LHCN-M2 (cell line): ENCODE results near the gene JOSD1. TPM values are rescaled to one million over a fixed set of nuclear protein-coding genes. Genes with fewer than 3 reads are reported as not detected.

ENCODE experiments used
- total RNA-seq: library from RNA; depleted of rRNA; stranded (reverse); fragments of >200 nt; gene quantifications from 2 replicates; pipeline ENCODE4 v1.2.3, GENCODE V29; 2014; rRNA removed

Gene JOSD1
- total RNA-seq, 1 experiment from 2014 or later: 65.0 TPM

Other genes starting within 250 kb of the JOSD1 start
- not detected in 2 replicates for gene KCNJ4, start 245.7 kb downstream of the JOSD1 start, total RNA-seq
- gene KDELR3, start 232.8 kb downstream of the JOSD1 start, total RNA-seq: 40.0 and 44.8 TPM in 2 replicates
- 290 and 312 TPM in 2 replicates for gene DDX17, start 194.6 kb downstream of the JOSD1 start, total RNA-seq
- 2.8 and 20.8 TPM in 2 replicates for gene DMC1, start 130.8 kb downstream of the JOSD1 start, total RNA-seq
- 0.51 and 1.4 TPM in 2 replicates for gene FAM227A, start 44.6 kb downstream of the JOSD1 start, total RNA-seq
- 12.4 and 16.4 TPM in 2 replicates for gene CBY1, start 44.3 kb downstream of the JOSD1 start, total RNA-seq
- gene TOMM22, start 19.0 kb downstream of the JOSD1 start, total RNA-seq: 60.9 and 74.1 TPM in 2 replicates
- 24.5 and 26.4 TPM in 2 replicates for gene GTPBP1, start 5.0 kb upstream of the JOSD1 start, total RNA-seq
- 136 and 140 TPM in 2 replicates for gene SUN2, start 55.1 kb upstream of the JOSD1 start, total RNA-seq
- 19.0 and 22.6 TPM in 2 replicates for gene DNAL4, start 93.2 kb upstream of the JOSD1 start, total RNA-seq
- 0.06 and 0.23 TPM in 2 replicates for gene NPTXR, start 143.1 kb upstream of the JOSD1 start, total RNA-seq
- gene CBX6, start 171.3 kb upstream of the JOSD1 start, total RNA-seq: 29.0 TPM in 2 replicates